Measurements from ENCODE around the gene HDGFL1.

HDGFL1 gene

DNA sequence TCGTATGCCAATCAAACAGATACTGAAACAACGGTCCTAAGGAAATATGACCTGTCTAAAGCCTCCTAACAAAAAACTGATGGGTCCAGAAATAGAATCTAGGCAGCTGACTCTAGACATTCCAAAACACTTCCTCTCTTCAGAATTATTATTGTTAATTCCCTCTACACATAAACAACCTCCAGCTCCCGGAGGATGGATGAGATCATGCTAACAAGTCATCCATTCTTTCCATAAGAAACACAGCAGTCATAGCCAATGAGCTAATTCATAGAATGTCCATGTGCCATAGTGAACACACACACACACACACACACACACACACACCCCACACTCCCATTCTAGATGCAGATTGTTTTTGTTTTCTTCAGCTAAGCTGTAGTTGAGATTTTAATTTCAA, 44.3 kb downstream of the HDGFL1 start:
- TF ChIP-seq, protein P1, sequence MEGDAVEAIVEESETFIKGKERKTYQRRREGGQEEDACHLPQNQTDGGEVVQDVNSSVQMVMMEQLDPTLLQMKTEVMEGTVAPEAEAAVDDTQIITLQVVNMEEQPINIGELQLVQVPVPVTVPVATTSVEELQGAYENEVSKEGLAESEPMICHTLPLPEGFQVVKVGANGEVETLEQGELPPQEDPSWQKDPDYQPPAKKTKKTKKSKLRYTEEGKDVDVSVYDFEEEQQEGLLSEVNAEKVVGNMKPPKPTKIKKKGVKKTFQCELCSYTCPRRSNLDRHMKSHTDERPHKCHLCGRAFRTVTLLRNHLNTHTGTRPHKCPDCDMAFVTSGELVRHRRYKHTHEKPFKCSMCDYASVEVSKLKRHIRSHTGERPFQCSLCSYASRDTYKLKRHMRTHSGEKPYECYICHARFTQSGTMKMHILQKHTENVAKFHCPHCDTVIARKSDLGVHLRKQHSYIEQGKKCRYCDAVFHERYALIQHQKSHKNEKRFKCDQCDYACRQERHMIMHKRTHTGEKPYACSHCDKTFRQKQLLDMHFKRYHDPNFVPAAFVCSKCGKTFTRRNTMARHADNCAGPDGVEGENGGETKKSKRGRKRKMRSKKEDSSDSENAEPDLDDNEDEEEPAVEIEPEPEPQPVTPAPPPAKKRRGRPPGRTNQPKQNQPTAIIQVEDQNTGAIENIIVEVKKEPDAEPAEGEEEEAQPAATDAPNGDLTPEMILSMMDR (IDR thresholded peaks at IDR 0.05; ENCODE audit: insufficient read depth, low read length) = no peak
- TF ChIP-seq GABPA (IDR thresholded peaks at IDR 0.05; ENCODE audit: low read depth) (no peak), POLR2AphosphoS5 (IDR thresholded peaks at IDR 0.05; ENCODE audit: low read depth) (no peak), SPI1 (IDR thresholded peaks at IDR 0.05; ENCODE audit: borderline replicate concordance, low read depth) (no peak)
- TF ChIP-seq, protein P2, sequence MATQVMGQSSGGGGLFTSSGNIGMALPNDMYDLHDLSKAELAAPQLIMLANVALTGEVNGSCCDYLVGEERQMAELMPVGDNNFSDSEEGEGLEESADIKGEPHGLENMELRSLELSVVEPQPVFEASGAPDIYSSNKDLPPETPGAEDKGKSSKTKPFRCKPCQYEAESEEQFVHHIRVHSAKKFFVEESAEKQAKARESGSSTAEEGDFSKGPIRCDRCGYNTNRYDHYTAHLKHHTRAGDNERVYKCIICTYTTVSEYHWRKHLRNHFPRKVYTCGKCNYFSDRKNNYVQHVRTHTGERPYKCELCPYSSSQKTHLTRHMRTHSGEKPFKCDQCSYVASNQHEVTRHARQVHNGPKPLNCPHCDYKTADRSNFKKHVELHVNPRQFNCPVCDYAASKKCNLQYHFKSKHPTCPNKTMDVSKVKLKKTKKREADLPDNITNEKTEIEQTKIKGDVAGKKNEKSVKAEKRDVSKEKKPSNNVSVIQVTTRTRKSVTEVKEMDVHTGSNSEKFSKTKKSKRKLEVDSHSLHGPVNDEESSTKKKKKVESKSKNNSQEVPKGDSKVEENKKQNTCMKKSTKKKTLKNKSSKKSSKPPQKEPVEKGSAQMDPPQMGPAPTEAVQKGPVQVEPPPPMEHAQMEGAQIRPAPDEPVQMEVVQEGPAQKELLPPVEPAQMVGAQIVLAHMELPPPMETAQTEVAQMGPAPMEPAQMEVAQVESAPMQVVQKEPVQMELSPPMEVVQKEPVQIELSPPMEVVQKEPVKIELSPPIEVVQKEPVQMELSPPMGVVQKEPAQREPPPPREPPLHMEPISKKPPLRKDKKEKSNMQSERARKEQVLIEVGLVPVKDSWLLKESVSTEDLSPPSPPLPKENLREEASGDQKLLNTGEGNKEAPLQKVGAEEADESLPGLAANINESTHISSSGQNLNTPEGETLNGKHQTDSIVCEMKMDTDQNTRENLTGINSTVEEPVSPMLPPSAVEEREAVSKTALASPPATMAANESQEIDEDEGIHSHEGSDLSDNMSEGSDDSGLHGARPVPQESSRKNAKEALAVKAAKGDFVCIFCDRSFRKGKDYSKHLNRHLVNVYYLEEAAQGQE (IDR thresholded peaks at IDR 0.05; ENCODE audit: insufficient replicate concordance, low read depth) = no peak
- DNase-seq (ENCODE audit: low read depth in 1 of 2, low spot score in 1 of 2) = no peak
- no peak overlapping the region for H3K4me3 ChIP-seq (replicated peaks; ENCODE audit: insufficient read depth, low read length)
- no peaks in the 10 kb centered on the region for H3K27me3 ChIP-seq (ENCODE audit: insufficient read depth, poor library complexity, severe bottlenecking)
- H3K27ac ChIP-seq (replicated peaks) = no peak overlapping the region

DNA sequence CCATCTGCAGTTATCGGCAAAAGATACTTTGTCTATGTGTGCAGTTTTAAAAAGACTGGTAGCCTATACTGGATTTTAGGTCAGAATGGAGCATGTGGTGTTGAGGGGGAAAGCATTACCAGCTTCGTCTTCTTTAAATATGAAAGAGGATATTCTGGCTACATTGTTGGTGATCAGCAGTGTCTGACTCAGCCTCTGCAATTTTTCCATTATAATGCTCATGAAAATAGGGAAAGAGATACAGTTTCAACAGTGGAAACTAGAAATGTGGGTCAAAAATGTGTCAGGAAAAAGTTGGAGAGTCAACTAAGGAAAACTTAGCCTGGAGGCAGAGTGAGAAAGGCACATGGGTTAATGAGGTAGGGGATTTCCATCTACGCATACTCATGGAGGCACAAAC, 45.2 kb downstream of the HDGFL1 start:
- Histone ChIP-seq H3K27me3 (ENCODE audit: insufficient read depth, poor library complexity, severe bottlenecking) (no peaks in the 10 kb centered on the region), H3K27ac (replicated peaks) (no peak overlapping the region), H3K4me3 (replicated peaks; ENCODE audit: insufficient read depth, low read length) (no peak overlapping the region)
- TF ChIP-seq SPI1 (IDR thresholded peaks at IDR 0.05; ENCODE audit: borderline replicate concordance, low read depth) = no peak
- TF ChIP-seq, protein P2 (IDR thresholded peaks at IDR 0.05; ENCODE audit: insufficient replicate concordance, low read depth) = no peak
- no peak for TF ChIP-seq GABPA (IDR thresholded peaks at IDR 0.05; ENCODE audit: low read depth)
- TF ChIP-seq POLR2AphosphoS5 (IDR thresholded peaks at IDR 0.05; ENCODE audit: low read depth) = no peak
- TF ChIP-seq, protein P1 (IDR thresholded peaks at IDR 0.05; ENCODE audit: insufficient read depth, low read length) = no peak
- DNase-seq (ENCODE audit: low read depth in 1 of 2, low spot score in 1 of 2) = no peak

DNA sequence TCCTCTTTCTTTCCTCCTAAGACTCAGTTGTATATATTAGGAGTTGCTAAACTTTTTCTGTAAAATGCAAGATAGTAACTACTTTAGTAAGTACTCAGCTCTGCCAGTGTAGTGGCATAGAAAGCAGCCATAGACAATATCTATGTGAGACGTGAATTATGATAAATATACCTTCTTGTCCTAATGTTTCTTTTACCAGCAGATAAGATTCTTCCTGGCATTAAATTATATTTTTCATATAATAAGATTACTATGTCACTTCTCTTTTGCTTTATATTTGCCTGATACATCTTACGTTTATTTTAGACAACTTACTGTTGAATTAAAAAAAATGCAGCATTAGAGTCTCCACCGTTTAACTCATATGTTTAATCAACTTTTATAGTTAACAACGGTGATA, 51.7 kb downstream of the HDGFL1 start:
- no peak overlapping the region for H3K27ac ChIP-seq (replicated peaks)
- no peak for DNase-seq (ENCODE audit: low read depth in 1 of 2, low spot score in 1 of 2)
- TF ChIP-seq POLR2AphosphoS5 (IDR thresholded peaks at IDR 0.05; ENCODE audit: low read depth) = no peak
- TF ChIP-seq, protein P1 (IDR thresholded peaks at IDR 0.05; ENCODE audit: insufficient read depth, low read length) = no peak
- no peak overlapping the region for H3K4me3 ChIP-seq (replicated peaks; ENCODE audit: insufficient read depth, low read length)
- H3K27me3 ChIP-seq (ENCODE audit: insufficient read depth, poor library complexity, severe bottlenecking) = no peaks in the 10 kb centered on the region
